Stimulated activated naive CD4-positive, alpha-beta T cell treated with Interleukin-2 at 50 U/mL for 16 hours (primary cell): Measurements from ENCODE around the gene SLC29A1.
"Not testable (repeated sequence)": the region's sequence is repeated elsewhere in the genome, so short reads cannot be mapped to it uniquely, and the experiment has no call there.

Experiments
- DNase-seq: peaks from one replicate; lab custom pipeline; 2025; lab: John Stamatoyannopoulos, UW

SLC29A1 gene

GRCh38 chr6:44223319-44224028 lies at the start of gene SLC29A1:
Gene SLC29A1 (plus strand): TSS chr6:44223595. CDS start chr6:44227314, 3,719 bp downstream.
- DNase-seq, result peak; percentile 81

DNA sequence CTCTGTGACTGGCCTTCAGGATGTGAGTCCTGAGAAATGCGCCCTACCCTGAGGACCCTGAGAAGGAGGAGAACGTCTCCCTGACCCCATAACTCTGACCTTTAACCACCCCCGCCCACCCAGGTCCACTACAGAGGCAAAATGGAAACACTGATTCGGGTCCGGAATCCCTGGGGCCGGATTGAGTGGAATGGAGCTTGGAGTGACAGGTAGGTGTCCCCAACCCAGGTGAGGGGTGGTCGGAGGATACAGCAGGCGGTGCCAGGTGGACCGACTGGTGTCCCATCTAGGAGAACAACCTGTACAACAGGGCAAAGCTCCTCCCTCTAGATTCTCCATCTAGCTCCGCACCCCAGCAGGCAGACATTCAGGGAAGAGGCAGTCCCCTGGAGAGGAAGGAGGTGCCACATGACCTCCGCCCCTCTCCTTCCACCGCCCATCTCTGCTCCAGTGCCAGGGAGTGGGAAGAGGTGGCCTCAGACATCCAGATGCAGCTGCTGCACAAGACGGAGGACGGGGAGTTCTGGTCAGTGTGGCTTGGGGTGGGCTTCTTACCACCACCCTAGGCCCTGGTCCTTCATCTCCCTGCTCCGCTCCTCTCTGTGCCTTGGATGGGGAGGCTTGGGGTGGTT lies 47.1 kb upstream of the SLC29A1 start:
- DNase-seq, result no peak

DNA sequence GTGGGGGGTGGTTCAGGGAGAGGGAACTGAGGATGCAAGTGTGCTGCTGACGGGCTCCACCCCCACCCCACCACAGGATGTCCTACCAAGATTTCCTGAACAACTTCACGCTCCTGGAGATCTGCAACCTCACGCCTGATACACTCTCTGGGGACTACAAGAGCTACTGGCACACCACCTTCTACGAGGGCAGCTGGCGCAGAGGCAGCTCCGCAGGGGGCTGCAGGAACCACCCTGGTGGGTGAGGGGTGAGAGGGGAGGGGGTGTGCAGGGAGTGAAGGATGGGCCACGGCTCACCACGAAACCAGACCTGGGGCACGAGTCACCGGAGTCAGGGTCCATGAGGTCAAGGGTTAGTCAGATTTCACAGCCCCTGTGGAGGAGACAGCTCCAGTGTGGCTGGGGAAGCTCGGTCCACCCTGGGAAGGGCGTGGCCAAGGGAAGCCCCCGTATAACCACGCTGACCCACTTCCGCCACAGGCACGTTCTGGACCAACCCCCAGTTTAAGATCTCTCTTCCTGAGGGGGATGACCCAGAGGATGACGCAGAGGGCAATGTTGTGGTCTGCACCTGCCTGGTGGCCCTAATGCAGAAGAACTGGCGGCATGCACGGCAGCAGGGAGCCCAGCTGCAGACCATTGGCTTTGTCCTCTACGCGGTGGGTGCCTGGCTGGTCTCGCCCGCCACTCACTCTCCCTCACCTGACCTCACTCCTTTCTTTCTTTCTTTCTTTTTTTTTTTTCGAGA lies 46.5 kb upstream of the SLC29A1 start:
- DNase-seq, result no peak

GRCh38 chr6:44177691-44178423 lies 45.5 kb upstream of the SLC29A1 start:
- DNase-seq, result no peak

GRCh38 chr6:44178424-44179071 lies 44.8 kb upstream of the SLC29A1 start:
- DNase-seq, result no peak

- DNase-seq, result no peak
Measured at GRCh38 chr6:44179072-44179536, 44.3 kb upstream of the SLC29A1 start.

DNA sequence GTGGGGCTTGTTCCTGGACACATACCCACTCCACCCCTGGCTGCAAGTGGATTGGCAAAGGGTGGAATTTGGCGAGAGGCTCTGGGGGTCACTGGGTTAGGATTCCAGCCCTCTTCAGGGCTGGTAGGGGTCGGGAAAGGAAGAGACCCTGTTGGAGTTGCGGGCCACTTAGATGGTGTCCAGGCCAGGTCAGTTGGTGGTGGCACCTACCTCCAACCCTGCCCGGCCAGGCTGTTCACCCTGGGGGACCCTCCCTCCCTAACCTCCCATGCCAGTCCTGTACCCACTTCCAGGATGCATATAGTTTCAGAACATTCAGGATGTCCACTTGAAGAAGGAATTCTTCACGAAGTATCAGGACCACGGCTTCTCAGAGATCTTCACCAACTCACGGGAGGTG lies 43.7 kb upstream of the SLC29A1 start:
- no peak for DNase-seq

DNA sequence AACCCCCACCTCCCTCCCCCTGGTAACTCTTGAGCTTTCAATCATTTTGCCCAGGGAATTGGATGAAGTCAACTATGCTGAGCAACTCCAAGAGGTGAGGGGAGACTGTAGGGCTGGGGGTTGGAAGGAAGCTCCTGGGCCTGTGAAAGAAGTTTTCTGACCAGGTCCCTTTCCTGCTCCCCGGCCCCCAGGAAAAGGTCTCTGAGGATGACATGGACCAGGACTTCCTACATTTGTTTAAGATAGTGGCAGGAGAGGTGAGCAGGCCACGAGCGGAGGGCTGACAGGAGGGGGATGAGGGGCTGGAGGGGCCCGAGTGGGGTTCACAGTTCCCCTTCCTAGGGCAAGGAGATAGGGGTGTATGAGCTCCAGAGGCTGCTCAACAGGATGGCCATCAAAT lies 43.0 kb upstream of the SLC29A1 start:
- no peak for DNase-seq

DNA sequence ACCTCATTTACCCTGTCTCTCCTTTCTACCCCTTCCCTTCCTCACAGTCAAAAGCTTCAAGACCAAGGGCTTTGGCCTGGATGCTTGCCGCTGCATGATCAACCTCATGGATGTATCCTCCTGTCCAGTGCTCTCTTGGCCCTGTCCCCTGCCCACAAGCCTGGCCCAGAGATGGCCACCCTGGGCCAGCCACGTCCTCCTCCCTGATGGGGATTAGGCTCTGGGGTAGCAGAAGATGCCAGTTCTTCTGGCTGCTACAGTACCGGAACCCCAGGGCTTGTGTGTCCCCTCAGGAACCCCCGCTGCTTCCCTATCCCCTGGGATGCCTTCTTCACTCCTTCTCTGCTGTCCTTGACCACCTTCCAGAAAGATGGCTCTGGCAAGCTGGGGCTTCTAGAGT lies 42.5 kb upstream of the SLC29A1 start:
- no peak for DNase-seq

GRCh38 chr6:44181784-44182183 lies 41.6 kb upstream of the SLC29A1 start:
- DNase-seq, result not testable (repeated sequence)

DNA sequence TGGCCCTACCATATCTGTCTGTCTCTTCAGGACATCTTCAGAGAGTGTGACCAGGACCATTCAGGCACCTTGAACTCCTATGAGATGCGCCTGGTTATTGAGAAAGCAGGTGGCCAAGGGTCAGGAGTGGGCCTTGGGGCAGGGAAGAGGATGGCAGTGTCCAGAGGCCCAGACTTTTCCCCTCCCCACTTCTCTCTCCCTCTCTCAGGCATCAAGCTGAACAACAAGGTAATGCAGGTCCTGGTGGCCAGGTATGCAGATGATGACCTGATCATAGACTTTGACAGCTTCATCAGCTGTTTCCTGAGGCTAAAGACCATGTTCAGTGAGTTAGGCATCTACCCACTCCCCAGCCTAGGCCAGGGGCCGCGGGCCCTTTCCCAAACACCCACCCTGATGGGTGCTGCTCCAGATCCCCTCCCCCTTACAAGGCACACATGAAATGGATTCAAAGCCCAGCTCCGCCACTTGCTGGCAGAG lies 40.4 kb upstream of the SLC29A1 start:
- DNase-seq, result no peak

GRCh38 chr6:44183783-44184182 lies 39.6 kb upstream of the SLC29A1 start:
- no peak for DNase-seq

- DNase-seq, result not testable (repeated sequence)
Measured at GRCh38 chr6:44185356-44185755, 38.0 kb upstream of the SLC29A1 start.

- no peak for DNase-seq
Measured at GRCh38 chr6:44185953-44186634, 37.3 kb upstream of the SLC29A1 start.

DNA sequence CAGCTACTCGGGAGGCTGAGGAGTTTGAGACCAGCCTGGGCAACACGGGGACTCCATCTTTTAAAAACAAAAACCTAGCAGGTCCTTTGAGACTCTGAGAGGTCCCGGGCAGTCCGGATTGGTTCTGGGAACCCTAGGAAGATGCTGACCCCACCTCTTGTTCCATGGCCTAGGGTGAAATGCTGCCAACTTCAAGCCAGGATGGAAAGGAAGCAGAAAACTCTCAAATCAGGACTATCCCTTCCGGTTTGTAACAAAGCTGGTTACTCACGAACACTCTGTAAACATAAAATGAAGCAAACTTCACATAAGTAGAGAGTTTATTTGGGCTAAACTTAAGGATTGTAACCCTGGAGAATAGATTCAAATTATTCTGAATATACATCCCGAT lies 36.8 kb upstream of the SLC29A1 start:
- no peak for DNase-seq

DNA sequence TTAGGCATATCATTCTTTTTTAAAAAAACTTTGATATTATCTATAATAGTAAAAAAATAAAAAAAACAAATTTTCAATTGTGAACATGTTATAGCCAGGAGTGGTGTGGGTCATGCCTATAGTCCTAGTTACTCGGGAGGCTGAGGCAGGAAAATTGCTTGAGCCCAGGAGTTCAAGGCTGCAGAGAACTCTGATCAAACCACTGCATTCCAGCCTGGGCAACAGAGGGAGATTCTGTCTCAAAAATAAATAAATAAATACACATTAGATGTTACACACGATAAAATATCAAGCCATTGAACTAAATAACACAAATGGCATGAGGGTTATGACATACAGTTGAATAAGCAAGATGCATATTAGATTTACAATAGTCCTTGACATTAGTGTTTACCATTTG lies 34.6 kb upstream of the SLC29A1 start:
- no peak for DNase-seq

GRCh38 chr6:44189257-44189656 lies 34.1 kb upstream of the SLC29A1 start:
- no peak for DNase-seq

DNA sequence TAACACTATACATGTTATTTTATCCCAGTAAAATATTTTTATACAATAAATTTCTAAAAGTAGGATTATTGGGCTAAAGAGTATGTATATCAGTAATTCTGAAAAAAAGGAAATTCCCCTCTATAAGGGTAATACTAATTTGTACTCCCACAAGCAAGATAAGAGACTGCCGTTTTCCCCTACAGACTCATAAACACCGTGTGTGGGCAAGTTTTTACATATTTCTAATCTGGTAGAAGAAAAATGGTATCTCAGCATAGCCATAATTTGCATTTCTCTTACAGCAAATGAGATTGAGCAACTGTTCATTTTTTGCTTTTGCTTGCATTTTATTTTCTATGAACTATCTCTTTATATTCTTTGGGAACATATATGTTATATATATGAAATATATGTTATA lies 32.7 kb upstream of the SLC29A1 start:
- DNase-seq, result no peak

DNA sequence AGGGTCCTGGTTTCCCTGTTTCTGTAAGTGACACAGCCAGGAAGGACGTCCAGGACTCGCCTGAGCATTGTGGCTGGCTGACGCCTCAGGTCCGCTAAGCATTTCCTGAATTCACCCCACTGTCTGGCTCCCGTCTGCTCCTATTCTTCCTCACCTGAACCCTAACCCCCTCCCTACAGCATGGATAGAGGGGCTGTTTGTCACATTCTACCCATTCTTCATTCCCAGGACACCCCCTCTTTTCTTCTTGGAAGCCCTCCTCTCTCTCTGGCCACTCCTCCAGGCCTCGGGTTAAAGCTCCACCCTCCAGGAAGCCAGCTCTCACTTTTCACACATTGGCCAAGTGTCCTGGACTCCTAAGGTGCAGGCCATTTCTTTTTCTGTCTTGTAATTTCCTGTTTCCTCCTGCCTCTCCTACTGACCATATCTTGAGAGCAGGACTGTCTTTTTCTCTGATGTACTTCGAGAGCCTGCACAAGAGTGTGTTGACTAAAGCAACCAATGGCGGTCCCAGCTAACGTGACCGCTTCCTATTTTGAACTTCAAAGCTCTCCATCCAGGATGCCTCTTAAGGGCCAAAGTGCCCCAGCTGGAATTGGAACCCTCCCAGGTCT lies 30.9 kb upstream of the SLC29A1 start:
- DNase-seq, result no peak

GRCh38 chr6:44193307-44193910 lies 30.0 kb upstream of the SLC29A1 start:
- no peak for DNase-seq
